ENCODE data around the gene ABCC12.

DNA sequence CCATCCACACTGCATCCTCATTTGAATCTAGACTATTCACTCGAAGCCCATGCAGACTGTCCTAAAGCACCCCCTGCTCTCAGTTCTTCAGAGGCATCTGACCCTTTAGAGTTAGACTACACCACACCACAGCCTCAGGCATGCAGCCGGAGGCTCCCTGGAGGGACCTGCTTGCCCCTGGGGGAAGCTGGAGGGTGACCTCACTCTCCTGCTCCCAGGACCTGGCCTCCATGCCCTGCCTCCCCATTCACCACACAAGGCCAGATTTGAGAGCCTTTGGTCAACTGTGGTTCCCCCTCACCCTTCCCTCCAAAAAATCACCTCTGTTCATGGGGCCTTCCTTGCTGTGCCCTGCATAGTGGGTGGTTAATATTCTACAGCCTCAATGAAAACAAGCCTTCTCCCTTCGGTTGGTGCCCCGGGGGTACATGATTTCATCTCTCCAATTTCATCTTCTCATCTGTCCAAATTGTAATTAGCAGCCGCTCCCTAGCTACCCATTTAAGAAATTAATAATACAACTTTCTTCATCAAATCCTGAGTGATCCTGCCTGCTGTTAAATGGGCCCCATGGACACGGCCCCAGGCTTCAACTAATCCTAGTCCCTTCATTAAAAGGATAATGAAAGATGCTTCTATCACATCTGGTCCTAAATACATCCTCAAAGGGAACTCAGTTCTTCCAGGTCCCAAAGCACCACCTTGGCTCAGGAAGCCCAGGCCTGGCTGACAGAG is 24.4 kb downstream of the ABCC12 start:
- TF ChIP-seq ZNF384 (IDR thresholded peaks at IDR 0.05) (no peak), FOXM1 (IDR thresholded peaks at IDR 0.05; ENCODE audit: borderline replicate concordance) (no peak)
